Panc1 (cell line): ENCODE data around the gene SETX. TPM values are rescaled to one million over a fixed set of nuclear protein-coding genes. Genes with fewer than 3 reads are reported as not detected.

Experiments
- ATAC-seq: fragments of 200-7000 bp; cut with Tn5 transposase; 2 replicates; pipeline ENCODE4 v1.9.1; 2020; ENCODE audit warnings: mild to moderate bottlenecking, moderate library complexity
- BruUV-seq: library from RNA; stranded (reverse); fragments of 400-500 nt; replicated peaks from 2 replicates; lab custom pipeline; 2021; lab: Mats Ljungman, UMichigan
- CTCF ChIA-PET: fragments of 300-600 bp; sonication (Branson Sonifier 250); formaldehyde crosslinking; loops from one replicate; lab custom pipeline; 2022; ENCODE audit warnings: antibody characterized with exemption; lab: Charles Lee
- POLR2A ChIA-PET: fragments of 300-600 bp; sonication (Branson Sonifier 250); formaldehyde crosslinking; loops from one replicate; lab custom pipeline; 2022; ENCODE audit warnings: antibody characterized with exemption; lab: Charles Lee
- DNase-seq: peaks from one replicate; pipeline ENCODE4 v3.0.0-alpha.2; 2010; ENCODE audit warnings: low read depth, low spot score
- H3K27ac ChIP-seq: 2 replicates; pipeline ENCODE4 v1.5.1; 2011; ENCODE audit warnings: mild to moderate bottlenecking, low read length, inconsistent platforms
- H3K27me3 ChIP-seq: fragments of 200-500 bp; sonication (Bioruptor generic); 2 replicates; pipeline ENCODE4 v1.6.0; 2014; ENCODE audit warnings: low read length, inconsistent platforms; ENCODE audit not compliant: control insufficient read depth, insufficient read depth
- H3K36me3 ChIP-seq: fragments of 200-500 bp; sonication (Bioruptor generic); 2 replicates; pipeline ENCODE4 v1.5.1; 2014; ENCODE audit warnings: inconsistent platforms, mild to moderate bottlenecking, low read length, moderate library complexity; ENCODE audit not compliant: control insufficient read depth, insufficient read depth
- H3K4me1 ChIP-seq: 2 replicates; pipeline ENCODE4 v1.5.1; 2011; ENCODE audit warnings: inconsistent platforms, mild to moderate bottlenecking, low read length, moderate library complexity; ENCODE audit not compliant: control insufficient read depth, insufficient read depth
- H3K4me3 ChIP-seq, 2 experiments: 2 replicates each; pipeline ENCODE4 v1.5.1; 2011 to 2012; ENCODE audit warnings: low read depth in 2 of 2, low read length in 2 of 2, mild to moderate bottlenecking in 2 of 2, inconsistent platforms in 1 of 2, moderate library complexity in 1 of 2
- H3K9me3 ChIP-seq: fragments of 200-500 bp; sonication (Bioruptor generic); 2 replicates; pipeline ENCODE4 v1.5.1; 2014; ENCODE audit warnings: low read depth, mild to moderate bottlenecking, inconsistent platforms, low read length, moderate library complexity; ENCODE audit not compliant: control insufficient read depth, insufficient read depth
- CTCF ChIP-seq: fragments of 450-650 bp; IDR thresholded peaks from 2 replicates; pipeline ENCODE4 v1.5.1; 2017; ENCODE audit warnings: mild to moderate bottlenecking
- POLR2AphosphoS5 ChIP-seq: IDR thresholded peaks from 2 replicates; pipeline ENCODE4 v1.6.1; 2012; ENCODE audit warnings: mild to moderate bottlenecking, low read depth, low read length, moderate library complexity
- REST ChIP-seq, 2 experiments: IDR thresholded peaks; 2 replicates each; pipeline ENCODE4 v1.6.1; 2011 to 2012; ENCODE audit warnings: low read depth in 2 of 2, control low read depth in 1 of 2, low read length in 1 of 2, mild to moderate bottlenecking in 1 of 2, moderate library complexity in 1 of 2; ENCODE audit not compliant: insufficient read depth in 1 of 2
- SIN3A ChIP-seq: IDR thresholded peaks from 2 replicates; pipeline ENCODE4 v1.6.1; 2012; ENCODE audit warnings: low read depth, mild to moderate bottlenecking, low read length, moderate library complexity, borderline replicate concordance; ENCODE audit not compliant: insufficient read depth
- TCF7L2 ChIP-seq: IDR thresholded peaks from 2 replicates; pipeline ENCODE4 v1.6.1; 2011; ENCODE audit warnings: mild to moderate bottlenecking, low read depth, low read length, inconsistent platforms
- in situ Hi-C: cut with HindIII; loops from 2 replicates; pipeline ENCODE4 v1.10.0; 2016; ENCODE audit warnings: low sequenced_read_pairs, low pct_unique_long_range_greater_than_20kb
- intact Hi-C: fragments of 100-400 bp; cut with micrococcal nuclease; formaldehyde crosslinking; loops from one replicate; pipeline ENCODE4 v1.10.0; 2022; ENCODE audit not compliant: unreplicated experiment
- total RNA-seq: library from RNA; stranded (reverse); gene quantifications from one replicate; pipeline ENCODE4 v1.2.1, GENCODE V29; 2021; ENCODE audit not compliant: unreplicated experiment

The SETX gene
- total RNA-seq, 1 experiment from 2014 or later = 28.1 TPM

- intact Hi-C loops (no loop called here), in situ Hi-C loops (no loop called here)
- POLR2A ChIA-PET = no interaction called here
- no TSS peak for BruUV-seq
- Histone ChIP-seq H3K36me3 (no peaks in the 10 kb centered on the region), H3K4me3 (no peak overlapping the region), H3K27ac (no peak overlapping the region), H3K4me1 (no peaks in the 10 kb centered on the region), H3K27me3 (no peaks in the 10 kb centered on the region), H3K9me3 (no peaks in the 10 kb centered on the region)
- TF ChIP-seq SIN3A (no peak), TCF7L2 (no peak), CTCF (no peak), REST (IDR thresholded peaks at IDR 0.05; ENCODE audit: insufficient read depth in 1 of 2, low read depth in 2 of 2, low read length in 1 of 2) (no peak), POLR2AphosphoS5 (no peak)
- CTCF ChIA-PET = no interaction called here
- DNase-seq = no peak
- no peak for ATAC-seq
These were observed 132.8 kb downstream of the SETX start for GRCh38 chr9:132221941-132222340.

- no peak for ATAC-seq
These were observed 136.6 kb downstream of the SETX start for GRCh38 chr9:132218208-132218607.

More at GRCh38 chr9:132218208-132218607, 136.6 kb downstream of the SETX start:
- no peak for DNase-seq
- no peaks in the 10 kb centered on the region for H3K27me3 ChIP-seq
- in situ Hi-C loops (no loop called here), intact Hi-C loops (no loop called here)
- ChIA-PET POLR2A (no interaction called here), CTCF (no interaction called here)
- no TSS peak for BruUV-seq
- no peaks in the 10 kb centered on the region for H3K36me3 ChIP-seq
- no peak overlapping the region for H3K4me3 ChIP-seq
- H3K27ac ChIP-seq = no peak overlapping the region
- no peak for TF ChIP-seq CTCF
- no peak for TF ChIP-seq SIN3A
- TF ChIP-seq TCF7L2 = no peak
- no peak for TF ChIP-seq REST (IDR thresholded peaks at IDR 0.05; ENCODE audit: insufficient read depth in 1 of 2, low read depth in 2 of 2, low read length in 1 of 2)
- TF ChIP-seq POLR2AphosphoS5 = no peak
- no peaks in the 10 kb centered on the region; the same call in 1 of the 2 replicates for H3K4me1 ChIP-seq
- no peaks in the 10 kb centered on the region for H3K9me3 ChIP-seq
